SU-DHL-6 (cell line): ENCODE measurements around the gene WDR83.
A peak's percentile ranks its signal among the peaks of the same experiment; 100 is the strongest.
"Not testable (repeated sequence)": the region's sequence is repeated elsewhere in the genome, so short reads cannot be mapped to it uniquely, and the experiment has no call there.

Experiments used
- H2AFZ ChIP-seq: fragments of 200-600 bp; sonication (generic); 2 replicates; pipeline ENCODE4 v1.6.1; 2014; ENCODE audit warnings: low read depth, mild to moderate bottlenecking, moderate library complexity, mixed read lengths, antibody characterized with exemption, low read length; ENCODE audit not compliant: severe bottlenecking
- H3F3A ChIP-seq: fragments of 200-600 bp; shearing (Covaris generic); 2 replicates; pipeline ENCODE4 v1.6.0; 2016; ENCODE audit warnings: antibody characterized with exemption, mild to moderate bottlenecking; ENCODE audit not compliant: insufficient read depth
- H3K27ac ChIP-seq: fragments of 200-600 bp; sonication (generic); 2 replicates; pipeline ENCODE4 v1.5.1; 2016; ENCODE audit warnings: low read depth, mild to moderate bottlenecking, low read length, moderate library complexity, mixed read lengths
- H3K27me3 ChIP-seq: fragments of 200-600 bp; sonication (generic), shearing (Covaris generic); 2 replicates; pipeline ENCODE4 v1.6.0; 2014; ENCODE audit warnings: mild to moderate bottlenecking, low read length
- H3K36me3 ChIP-seq: fragments of 200-600 bp; sonication (generic); 2 replicates; pipeline ENCODE4 v1.6.1; 2014; ENCODE audit warnings: mild to moderate bottlenecking, low read length, mixed read lengths
- H3K4me2 ChIP-seq: fragments of 300-600, 200-600 bp; shearing (Covaris generic), sonication (generic); 2 replicates; pipeline ENCODE4 v1.6.0; 2014; ENCODE audit warnings: low read length, low read depth, mild to moderate bottlenecking; ENCODE audit not compliant: poor library complexity, severe bottlenecking
- H3K4me3 ChIP-seq: fragments of 200-600 bp; sonication (generic); 2 replicates; pipeline ENCODE4 v1.5.1; 2014; ENCODE audit warnings: antibody characterized with exemption, low read length, mild to moderate bottlenecking, mixed read lengths; ENCODE audit not compliant: insufficient read depth, poor library complexity, severe bottlenecking
- H3K79me2 ChIP-seq: fragments of 200-600 bp; sonication (generic); 2 replicates; pipeline ENCODE4 v1.6.1; 2014; ENCODE audit warnings: mild to moderate bottlenecking, low read length, moderate library complexity; ENCODE audit not compliant: insufficient read depth
- H3K9ac ChIP-seq: fragments of 200-600 bp; sonication (generic); 2 replicates; pipeline ENCODE4 v1.7.0; 2014; ENCODE audit warnings: mild to moderate bottlenecking, low read length
- H3K9me2 ChIP-seq: fragments of 200-600 bp; sonication (generic); replicated peaks from 2 replicates; pipeline ENCODE4 v1.6.1; 2014; ENCODE audit warnings: low read length; ENCODE audit not compliant: insufficient read depth
- H3K9me3 ChIP-seq: fragments of 200-600 bp; sonication (generic); 2 replicates; pipeline ENCODE4 v1.6.1; 2014; ENCODE audit warnings: low read length, mixed read lengths; ENCODE audit not compliant: insufficient read depth
- H4K20me1 ChIP-seq: fragments of 200-600 bp; sonication (generic); 2 replicates; pipeline ENCODE4 v1.6.1; 2014; ENCODE audit warnings: low read depth, mild to moderate bottlenecking, antibody characterized with exemption, low read length, moderate library complexity, mixed read lengths
- CTCF ChIP-seq: fragments of 200-600 bp; sonication (generic); IDR thresholded peaks from one replicate; pipeline ENCODE4 v1.5.1; 2017; ENCODE audit warnings: antibody characterized with exemption, mild to moderate bottlenecking, low read length, moderate library complexity; ENCODE audit not compliant: insufficient read depth, poor library complexity, severe bottlenecking
- EZH2phosphoT487 ChIP-seq: fragments of 200-600 bp; sonication (generic), shearing (Covaris generic); conservative IDR thresholded peaks from 2 replicates; pipeline ENCODE4 v1.6.1; 2018; ENCODE audit warnings: mild to moderate bottlenecking, antibody characterized with exemption, low read length, moderate library complexity, mixed read lengths

The WDR83 gene

GRCh38 chr19:12711187-12711586 lies 44.6 kb downstream of the WDR83 start:
- Histone ChIP-seq H3K79me2 (peaks cover 8% of the 10 kb centered on the region; the same call in 1 of the 2 replicates), H3K9ac (no peak overlapping the region), H3K36me3 (peaks cover 14% of the 10 kb centered on the region; the same call in 1 of the 2 replicates)

GRCh38 chr19:12712077-12712476 lies 45.5 kb downstream of the WDR83 start:
- peak; percentile 5 for TF ChIP-seq CTCF
- H3K36me3 ChIP-seq, H3K27ac ChIP-seq, H3K4me2 ChIP-seq, H2AFZ ChIP-seq, H4K20me1 ChIP-seq, H3K9me2 ChIP-seq, H3K9me3 ChIP-seq, H3K79me2 ChIP-seq, H3K27me3 ChIP-seq, H3F3A ChIP-seq, H3K4me3 ChIP-seq, H3K9ac ChIP-seq: not testable (repeated sequence)

More at GRCh38 chr19:12711187-12711586, 44.6 kb downstream of the WDR83 start:
- Histone ChIP-seq H3K9me2 (no peaks in the 10 kb centered on the region), H3K4me3 (no peak overlapping the region), H4K20me1 (no peaks in the 10 kb centered on the region), H3K4me2 (no peak overlapping the region), H3K27ac (no peak overlapping the region), H3F3A (no peaks in the 10 kb centered on the region), H3K27me3 (no peaks in the 10 kb centered on the region), H3K9me3 (no peaks in the 10 kb centered on the region), H2AFZ (no peak overlapping the region)
- TF ChIP-seq EZH2phosphoT487 (no peak), CTCF (no peak)

- H4K20me1 ChIP-seq, H3K4me2 ChIP-seq, H3K27ac ChIP-seq, H2AFZ ChIP-seq, H3K27me3 ChIP-seq, H3K9me2 ChIP-seq, H3K36me3 ChIP-seq, H3K9me3 ChIP-seq, H3K4me3 ChIP-seq, H3F3A ChIP-seq, H3K9ac ChIP-seq: not testable (repeated sequence)
- peaks cover 19% of the 10 kb centered on the region for H3K79me2 ChIP-seq
Measured at GRCh38 chr19:12713304-12713703, 46.7 kb downstream of the WDR83 start.

GRCh38 chr19:12715102-12715501 lies 48.5 kb downstream of the WDR83 start:
- Histone ChIP-seq H3K9ac (no peak overlapping the region), H3K27ac (no peak overlapping the region), H3K79me2 (peaks cover 36% of the 10 kb centered on the region), H3K9me3 (no peaks in the 10 kb centered on the region), H3K27me3 (no peaks in the 10 kb centered on the region), H3K4me3 (no peak overlapping the region), H3K36me3 (peaks cover 9% of the 10 kb centered on the region; the same call in 1 of the 2 replicates), H2AFZ (no peak overlapping the region), H3K9me2 (no peaks in the 10 kb centered on the region), H3F3A (no peaks in the 10 kb centered on the region), H4K20me1 (0 out of 2 replicates have a peak, but pooled peaks cover 4% of the 10 kb centered on the region), H3K4me2 (no peak overlapping the region)
- TF ChIP-seq CTCF: no peak
- TF ChIP-seq EZH2phosphoT487: no peak
